Stimulated activated CD4-positive, alpha-beta T cell treated with anti-CD3 and anti-CD28 coated beads, Interleukin-1b, Interleukin-23, amount 100 ng/mL, for 24 hours (primary cell): ENCODE results near the gene ANKIB1.
"Not testable (repeated sequence)": the region's sequence is repeated elsewhere in the genome, so short reads cannot be mapped to it uniquely, and the experiment has no call there.

ENCODE experiments used
- DNase-seq, 4 experiments: peaks; one replicate each; pipeline ENCODE4 v3.0.0-alpha.2; 2020; ENCODE audit warnings: low read depth in 4 of 4, low spot score in 1 of 4

ANKIB1 gene

DNA sequence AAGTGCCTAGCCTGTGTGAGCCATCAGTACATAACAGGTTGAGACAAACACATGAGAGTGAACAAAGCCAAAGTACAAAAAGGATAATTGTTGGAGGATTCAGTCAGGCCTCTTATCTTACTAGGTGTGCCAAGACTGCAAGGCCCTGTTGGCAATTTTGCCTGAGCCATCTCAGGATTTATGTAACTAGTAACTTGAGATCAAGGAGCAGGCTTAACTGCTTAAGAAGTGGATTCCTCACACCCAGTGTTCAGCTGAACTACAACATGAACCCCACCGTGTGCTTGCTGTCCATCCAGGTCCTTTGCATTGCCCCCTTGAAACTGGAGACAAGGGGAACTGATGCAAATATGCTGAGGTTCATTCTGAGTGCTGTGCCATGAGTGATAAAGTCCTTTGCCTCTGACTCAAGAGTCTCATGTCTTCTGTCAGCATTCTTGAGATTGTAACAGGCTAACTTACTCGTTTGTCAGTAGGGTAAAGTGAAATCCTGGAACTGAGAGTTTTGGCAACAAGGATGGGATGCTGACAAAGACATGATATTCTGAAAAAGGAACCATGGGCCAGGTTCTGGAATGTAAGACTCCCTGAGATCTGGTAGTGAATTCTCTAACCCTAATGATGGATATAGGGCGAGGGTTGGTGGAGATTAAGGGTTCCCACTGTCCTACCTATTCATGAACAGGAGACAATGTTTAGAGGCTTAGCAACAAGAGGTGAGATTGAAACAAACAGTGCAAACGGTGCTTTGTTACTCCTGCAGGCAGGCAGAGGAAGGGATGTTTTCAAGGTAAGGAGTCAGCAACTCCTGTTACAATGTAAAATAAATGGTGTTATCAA lies 157.4 kb downstream of the ANKIB1 start:
- DNase-seq: no peak

DNA sequence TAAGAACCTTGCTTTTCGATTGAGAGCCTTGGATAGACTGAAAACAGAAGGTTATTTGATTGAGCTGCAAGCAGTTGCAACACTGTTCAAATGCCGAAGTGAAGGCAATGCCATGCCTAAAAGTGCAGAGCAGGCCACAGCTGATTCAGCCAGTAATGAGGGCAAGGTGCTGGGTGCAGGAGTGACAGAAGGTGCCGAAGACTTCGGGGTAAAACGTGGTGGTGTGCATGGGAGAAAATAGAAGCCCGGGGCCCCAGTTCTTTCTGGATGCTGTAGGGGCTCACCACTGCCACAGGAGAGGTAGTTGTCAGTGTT lies 157.9 kb downstream of the ANKIB1 start:
- no peak for DNase-seq

DNA sequence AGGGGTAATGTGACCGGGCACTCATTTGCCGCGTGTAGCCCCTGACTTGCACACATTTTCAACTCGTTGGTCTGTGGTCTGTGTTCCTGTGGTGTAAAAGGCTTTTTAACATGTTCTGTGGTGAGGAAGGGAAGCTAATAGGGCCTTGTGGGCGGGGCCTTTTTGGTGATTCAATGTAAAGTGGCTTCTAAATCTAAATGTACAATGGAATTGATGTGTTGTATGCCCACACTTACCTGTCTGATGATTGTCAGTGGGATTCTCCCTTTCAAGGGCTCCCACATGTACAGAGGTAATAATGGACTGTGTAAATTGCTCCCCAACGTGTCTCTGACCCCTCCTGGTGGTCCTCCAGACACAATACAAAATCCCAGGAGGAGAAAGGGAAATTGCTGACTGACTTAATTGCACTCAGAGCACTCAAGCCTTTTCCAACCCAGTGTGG lies 158.4 kb downstream of the ANKIB1 start:
- DNase-seq: peak in 2 of 4 experiments; percentile 12 to 13

DNA sequence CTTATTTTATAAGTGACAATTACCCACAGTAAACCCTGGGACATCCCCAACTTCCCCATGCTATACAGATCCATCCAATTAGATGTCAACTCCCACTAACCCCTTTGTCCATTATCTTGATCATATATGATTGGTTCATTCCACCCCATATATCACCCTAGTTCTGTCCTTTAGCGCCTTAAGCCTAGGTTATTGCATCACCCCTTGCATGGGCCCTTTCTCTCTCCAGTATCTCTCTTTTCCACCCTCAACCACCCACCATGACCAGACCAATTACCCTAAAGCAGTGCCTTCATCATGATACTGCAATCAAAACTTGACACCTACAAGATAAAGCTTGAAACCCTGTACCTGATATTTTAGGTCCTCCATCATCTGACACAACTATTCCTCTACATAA lies 163.6 kb downstream of the ANKIB1 start:
- DNase-seq: no peak

DNA sequence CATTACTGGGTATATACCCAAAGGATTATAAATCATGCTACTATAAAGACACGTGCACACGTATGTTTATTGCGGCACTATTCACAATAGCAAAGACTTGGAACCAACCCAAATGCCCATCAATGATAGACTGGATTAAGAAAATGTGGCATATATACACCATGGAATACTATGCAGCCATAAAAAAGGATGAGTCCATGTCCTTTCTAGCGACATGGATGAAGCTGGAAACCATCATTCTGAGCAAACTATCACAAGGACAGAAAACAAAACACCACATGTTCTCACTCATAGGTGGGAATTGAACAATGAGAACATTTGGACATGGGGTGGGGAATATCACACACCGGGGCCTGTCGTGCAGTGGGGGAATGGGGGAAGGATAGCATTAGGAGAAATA lies 164.4 kb downstream of the ANKIB1 start:
- DNase-seq: not testable (repeated sequence)

DNA sequence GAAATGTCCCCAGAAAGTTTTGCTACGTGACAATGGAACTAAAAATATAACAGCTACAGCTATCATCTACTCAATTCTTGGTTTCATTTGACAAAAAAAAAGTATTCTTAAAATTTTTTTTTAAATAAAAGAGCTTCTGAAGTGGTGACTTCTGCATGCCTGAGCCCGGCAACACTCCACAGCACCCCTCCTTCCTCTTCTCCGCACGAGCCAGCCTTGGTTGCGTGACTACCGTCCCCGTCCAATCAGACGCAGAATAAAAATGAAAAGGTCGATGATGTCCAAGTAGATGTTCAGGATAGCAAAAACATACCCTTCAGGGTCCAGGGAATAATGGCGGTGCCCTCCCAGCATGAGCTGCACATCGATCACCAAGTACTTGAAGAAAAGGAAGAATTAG lies 167.0 kb downstream of the ANKIB1 start:
- DNase-seq: no peak

DNA sequence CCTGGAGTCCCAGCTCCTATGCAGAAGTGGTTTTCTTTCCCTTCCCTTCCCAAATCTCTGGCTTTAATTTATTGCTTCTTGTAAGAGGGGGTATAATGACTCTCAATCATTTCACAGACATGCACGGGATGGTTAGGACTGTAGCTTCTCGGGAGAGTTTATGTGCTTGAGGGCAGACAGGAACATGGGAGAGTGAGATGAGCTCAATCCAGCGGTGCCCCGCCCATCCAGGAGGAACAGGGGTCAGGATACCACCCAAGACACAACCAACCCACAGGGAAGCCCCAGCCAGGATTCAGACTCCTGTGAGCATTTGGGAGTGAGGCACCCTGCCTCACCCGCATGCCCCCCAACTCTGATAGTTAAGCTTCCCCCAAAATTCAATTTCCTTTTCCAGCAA lies 167.8 kb downstream of the ANKIB1 start:
- DNase-seq: no peak

DNA sequence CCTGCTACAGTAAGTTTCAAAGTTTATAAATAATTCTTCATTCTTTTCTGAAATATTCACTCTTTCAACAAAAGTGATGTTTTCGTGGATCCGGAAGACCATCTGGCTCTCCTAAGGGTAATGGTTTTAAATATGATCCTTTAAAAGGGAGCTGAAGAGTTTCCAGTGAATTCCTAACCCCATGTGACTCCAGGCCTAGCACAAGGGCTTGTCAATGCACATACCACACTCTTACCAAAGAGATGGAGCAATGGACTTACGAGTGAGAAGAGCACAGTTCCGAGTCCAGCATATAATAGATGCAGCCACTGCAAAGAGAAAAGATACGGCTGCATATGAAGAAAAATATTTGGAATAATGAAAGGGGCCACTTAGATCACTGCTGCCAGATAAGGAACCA lies 169.5 kb downstream of the ANKIB1 start:
- no peak for DNase-seq

DNA sequence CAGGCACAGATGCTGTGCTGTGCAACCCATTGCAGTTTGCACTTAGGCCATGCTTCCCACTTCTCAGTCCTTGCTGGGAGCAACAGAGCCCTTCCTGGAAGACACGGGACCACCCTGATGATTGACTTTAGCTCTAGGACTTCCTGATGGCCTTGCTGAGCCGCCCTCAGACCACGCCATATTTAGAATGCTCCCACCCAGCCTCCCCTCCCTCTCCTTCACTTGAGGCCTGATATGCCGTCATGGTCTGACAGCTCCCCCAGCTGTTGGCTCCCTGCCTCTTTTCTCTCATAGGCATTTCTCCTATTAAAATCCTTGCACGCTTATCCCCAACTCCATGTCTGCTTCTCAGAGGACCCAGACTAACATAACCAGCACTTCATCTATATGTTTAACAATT lies 172.1 kb downstream of the ANKIB1 start:
- DNase-seq: no peak

DNA sequence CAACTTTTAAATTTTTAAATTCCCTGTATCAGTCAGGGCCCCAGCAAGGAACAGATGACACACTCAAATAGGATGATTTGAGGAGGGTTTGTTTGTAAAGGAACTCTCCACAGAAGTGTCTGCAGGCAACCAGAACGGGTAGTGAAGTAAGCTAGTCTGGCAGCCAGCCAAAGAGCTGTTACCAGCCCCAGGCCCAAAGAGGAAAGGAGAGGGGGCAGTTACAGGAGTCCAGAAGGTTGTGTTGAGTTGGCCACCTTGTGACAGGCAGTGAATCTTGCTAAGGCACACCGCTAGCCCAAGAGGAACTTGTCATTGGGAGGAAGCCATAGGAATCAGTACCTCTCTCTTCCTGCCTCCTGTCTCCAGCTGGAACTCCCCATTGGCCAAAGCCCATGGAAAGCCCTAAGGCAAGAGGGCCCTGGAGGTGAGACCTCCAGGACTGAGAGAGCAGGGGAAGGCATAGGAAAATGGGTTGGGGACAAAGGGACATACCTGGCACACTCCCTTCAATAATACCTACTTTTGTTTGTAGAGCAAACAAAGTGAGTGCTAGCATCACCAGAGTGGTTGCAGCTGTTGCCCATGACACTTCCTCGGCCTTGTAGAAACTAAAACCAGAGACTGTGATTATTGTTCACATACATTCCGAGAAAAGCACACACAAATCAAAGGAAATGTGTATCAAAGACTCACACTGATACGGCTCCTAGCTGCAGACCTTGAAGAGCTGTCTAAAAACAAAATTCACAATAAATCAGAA lies 176.1 kb downstream of the ANKIB1 start:
- DNase-seq: no peak

DNA sequence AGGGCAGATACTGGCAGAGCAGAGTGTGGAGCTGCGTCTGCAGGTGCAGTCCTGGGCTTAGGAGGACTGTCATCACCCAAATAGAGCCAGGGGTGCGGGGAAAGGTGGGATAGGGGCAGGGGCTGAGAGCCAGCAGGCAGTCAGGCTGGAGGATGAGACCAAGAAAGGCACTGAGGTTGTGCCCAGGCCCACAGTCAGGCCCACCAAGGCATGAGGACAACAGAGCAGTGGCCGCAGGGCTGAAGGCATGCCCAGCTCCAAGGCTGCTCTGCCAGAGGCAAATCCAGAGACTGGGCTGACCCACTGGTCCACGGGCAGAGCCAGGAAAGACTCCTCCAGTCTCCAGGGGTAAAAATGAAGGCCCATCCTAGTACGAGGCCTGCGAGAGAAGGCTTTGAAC lies 177.2 kb downstream of the ANKIB1 start:
- no peak for DNase-seq

DNA sequence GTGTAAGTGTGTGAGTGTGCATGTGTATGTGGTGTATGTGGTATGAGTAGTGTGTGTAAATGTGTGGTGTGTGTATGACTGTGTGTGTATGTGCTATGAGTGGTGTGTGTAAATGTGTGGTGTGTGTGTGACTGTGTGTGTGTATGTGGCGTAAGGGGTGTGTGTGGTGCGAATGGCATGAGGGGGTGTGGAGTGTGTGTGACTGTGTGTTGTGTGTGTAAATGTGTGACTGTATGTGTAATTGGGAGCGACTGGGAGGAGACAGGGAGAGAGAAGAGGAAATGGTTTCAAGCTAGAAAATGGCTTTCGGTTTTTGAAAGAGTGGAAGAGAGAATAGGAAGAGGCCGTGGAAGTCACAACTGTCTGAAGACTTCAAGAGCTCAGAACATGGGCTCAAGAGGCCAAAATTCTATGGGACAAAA lies 177.9 kb downstream of the ANKIB1 start:
- no peak for DNase-seq

DNA sequence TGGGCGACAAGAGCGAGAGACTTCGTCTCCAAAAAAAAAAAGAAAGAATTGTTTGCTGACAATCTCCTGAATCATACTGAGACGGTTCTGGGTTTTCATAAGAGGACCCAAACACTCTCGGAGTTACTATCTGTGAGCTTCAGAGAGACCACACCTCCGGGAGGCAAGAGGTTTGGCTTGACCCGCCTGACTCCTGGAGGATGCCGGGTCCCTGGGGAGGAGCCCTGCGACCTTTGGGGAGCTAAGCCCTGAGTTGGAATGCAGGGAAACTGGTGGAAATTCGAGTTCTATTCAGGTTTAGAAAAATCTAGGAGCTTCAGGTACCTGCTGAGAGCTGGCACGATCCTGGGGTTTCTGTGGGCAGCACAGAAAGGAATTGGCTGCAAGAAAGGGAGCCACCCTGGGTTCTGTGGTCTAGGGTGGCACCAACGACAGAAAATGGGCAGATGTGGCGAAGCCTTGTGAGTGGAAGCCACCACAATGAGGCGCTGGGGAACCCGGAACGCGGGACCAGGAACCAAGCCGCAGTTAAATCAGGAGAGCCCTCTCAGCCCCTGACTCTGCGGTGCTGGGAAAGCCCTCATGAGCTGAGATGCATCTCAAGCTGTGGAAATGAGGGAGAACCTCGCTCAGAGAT lies 179.7 kb downstream of the ANKIB1 start:
- no peak for DNase-seq

DNA sequence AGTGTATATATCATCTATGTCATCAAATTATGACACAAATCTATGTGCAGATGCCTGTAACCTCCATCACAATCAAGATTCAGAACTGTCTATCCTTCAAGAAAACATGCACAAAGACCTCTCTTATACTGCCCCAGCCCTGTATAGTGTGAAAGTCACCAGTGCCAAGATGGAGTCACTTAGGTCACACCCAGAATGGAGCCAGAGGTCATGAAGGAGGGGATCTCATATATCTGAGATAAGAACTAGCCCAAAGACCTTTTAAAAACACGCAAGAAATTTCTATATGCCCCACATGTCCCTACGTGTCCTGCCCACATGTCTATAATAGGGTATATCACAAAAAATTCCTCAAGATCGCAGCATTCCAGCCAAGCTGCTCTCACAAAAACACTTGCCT lies 181.4 kb downstream of the ANKIB1 start:
- no peak for DNase-seq

DNA sequence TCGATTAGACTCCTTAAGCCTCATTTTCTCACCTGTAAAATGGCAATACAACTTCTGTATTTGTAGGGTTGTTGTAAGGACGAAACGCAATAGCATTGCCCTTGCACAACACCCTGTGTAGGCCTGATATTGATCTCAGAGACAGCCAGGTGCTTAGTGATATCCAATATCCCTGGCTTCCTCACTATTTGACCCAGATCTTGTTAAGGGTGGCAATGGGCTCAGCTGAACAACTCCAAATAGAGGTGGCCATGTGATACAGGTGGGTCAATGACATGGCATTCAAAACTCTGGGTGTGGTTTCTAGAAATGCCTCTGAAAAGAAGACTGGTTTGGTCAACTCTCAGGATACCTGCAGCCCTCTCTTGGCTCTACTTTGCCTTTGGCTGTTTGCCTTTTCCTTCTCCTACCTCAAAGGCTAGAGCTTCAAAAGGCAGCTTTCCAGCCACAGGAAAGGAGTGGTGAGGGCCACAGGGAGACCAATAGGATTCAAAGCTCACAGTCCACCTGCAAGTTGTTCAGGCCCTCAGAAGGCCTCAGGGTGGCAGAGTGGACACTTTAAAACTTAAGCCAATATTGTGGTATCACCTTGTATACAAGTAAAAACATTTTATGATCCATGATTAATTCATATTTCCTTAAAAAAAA lies 186.6 kb downstream of the ANKIB1 start:
- DNase-seq: no peak

DNA sequence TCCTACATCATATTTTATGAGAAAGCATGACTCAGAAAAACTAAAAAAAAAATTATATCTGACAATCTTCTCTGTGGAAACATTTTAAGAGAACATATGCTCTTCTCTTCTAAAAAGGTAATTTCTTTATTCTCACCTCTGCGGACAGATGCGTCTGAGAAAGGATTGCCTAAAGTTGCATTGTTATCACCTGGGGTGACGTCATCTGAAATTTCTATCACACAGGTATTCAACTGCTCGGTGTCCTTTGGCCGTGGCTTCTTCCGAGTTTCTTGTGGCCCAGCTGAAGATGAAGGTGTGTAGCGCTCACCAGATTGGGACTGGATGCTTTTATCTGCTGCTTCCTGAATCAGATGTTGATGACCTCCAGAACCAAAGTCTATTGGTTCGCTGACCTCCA lies 187.2 kb downstream of the ANKIB1 start:
- DNase-seq: no peak

DNA sequence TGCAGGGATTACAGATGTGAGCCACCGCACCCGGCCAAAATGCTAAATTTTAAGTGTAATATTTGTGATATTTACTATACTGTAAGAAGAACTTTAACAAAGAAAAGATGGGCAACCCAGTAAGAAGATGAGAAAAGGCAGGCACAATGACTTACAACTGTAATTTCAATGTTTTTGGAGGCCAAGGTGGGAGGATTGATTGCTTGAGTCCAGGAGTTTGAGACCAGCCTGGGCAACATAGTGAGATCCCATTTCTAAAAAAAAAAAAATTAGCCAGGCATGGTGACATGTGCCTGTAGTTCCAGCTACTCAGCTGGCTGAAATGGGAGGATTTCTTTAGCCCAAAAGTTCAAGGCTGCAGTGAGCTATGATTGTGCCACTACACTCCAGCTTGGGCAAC lies 189.8 kb downstream of the ANKIB1 start:
- no peak for DNase-seq

DNA sequence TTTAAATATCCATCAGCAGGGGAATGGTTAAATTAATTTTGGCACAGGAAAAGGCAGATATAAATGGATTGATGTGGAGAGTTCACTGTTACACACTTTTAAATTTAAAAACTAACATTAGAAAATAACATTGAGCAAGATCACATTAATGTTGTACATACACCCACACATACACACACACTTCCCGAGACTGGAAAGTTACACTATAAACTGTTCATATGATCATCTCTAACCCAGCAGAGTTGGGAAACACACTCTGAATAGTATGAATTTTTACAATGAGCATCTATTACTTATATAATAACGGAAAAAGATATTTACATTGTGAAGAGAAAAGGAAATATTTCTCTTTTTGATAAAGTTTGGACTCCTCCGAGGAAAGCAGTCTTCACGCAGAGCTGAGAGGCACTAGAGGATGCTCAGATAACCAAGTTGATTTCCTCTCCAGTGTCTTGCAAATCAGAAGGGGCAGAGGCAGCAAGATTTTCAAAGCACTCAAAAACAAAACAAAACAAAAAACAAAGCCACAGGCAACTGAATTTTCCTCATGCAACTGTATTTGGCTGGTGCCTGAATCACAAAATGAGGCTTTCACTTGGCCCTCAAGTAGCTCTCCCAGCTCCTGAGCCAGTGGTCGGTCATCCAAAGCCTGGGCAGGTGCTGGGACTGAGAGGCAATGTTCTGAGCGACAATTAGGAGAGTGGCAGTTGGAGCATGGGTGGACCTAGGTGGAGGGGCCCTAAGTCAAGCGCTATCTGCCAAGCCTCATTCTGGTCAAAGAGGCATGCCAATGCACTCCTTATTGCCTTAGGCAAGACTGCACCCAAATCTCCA lies 191.1 kb downstream of the ANKIB1 start:
- DNase-seq: no peak

DNA sequence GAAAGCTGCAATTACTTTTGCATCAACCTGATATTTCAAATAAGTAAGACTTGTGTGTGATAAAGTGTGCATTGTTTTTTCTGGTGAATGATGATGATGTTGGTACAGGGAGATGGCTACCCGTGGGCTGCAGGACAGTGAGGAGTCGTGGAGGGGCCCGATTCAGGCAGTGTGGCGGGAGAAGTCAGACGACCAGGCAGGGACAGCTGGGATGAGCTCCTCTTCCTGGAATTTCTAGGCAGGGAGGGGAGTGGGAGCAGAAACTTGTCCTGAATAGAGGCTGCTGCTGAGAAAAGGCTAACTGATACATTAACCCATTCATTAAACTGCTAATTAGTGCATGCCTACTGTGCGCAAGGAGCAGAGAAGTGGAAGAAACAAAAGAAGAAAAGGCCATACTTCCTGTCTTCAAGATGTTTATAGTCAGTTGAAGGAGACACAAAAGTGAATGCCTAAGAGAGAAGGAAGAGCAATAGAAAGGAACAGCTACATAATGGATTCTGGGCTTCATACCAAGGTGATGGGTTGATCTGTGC lies 192.2 kb downstream of the ANKIB1 start:
- DNase-seq: no peak

DNA sequence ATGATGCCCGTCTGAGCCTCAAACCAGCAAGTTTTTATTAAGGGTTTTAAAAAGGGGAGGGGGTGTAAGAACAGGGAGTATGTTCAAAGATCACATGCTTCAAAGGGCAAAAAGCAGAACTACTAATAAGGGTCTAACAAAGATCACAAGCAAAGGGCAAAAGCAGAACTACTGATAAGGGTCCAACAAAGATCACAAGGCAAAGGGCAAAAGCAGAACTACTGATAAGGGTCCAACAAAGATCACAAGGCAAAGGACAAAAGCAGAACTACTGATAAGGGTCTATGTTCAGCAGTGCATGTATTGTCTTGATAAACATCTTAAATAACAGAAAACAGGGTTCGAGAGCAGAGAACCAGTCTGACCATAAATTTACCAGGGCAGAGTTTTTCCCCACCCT lies 196.9 kb downstream of the ANKIB1 start:
- DNase-seq: not testable (repeated sequence)
